ENCODE data around the gene SLC29A2. TPM values are rescaled to one million over a fixed set of nuclear protein-coding genes. Genes with fewer than 3 reads are reported as not detected.

Gene SLC29A2
- total and polyA plus RNA-seq, 2 of the 8 experiments (the other 6 are each of a cell fraction or from before 2014, with no cell fraction given), result 29.3 to 31.6 TPM

- TF ChIP-seq, protein P1, sequence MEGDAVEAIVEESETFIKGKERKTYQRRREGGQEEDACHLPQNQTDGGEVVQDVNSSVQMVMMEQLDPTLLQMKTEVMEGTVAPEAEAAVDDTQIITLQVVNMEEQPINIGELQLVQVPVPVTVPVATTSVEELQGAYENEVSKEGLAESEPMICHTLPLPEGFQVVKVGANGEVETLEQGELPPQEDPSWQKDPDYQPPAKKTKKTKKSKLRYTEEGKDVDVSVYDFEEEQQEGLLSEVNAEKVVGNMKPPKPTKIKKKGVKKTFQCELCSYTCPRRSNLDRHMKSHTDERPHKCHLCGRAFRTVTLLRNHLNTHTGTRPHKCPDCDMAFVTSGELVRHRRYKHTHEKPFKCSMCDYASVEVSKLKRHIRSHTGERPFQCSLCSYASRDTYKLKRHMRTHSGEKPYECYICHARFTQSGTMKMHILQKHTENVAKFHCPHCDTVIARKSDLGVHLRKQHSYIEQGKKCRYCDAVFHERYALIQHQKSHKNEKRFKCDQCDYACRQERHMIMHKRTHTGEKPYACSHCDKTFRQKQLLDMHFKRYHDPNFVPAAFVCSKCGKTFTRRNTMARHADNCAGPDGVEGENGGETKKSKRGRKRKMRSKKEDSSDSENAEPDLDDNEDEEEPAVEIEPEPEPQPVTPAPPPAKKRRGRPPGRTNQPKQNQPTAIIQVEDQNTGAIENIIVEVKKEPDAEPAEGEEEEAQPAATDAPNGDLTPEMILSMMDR (IDR thresholded peaks at IDR 0.05; ENCODE audit: control extremely low read depth in 1 of 3, insufficient read depth in 1 of 3, low read depth in 1 of 3, low read length in 3 of 3), result no peak
- TF ChIP-seq CTBP2 (IDR thresholded peaks at IDR 0.05; ENCODE audit: borderline replicate concordance, insufficient read depth, insufficient read length, low read length), result no peak
- no peak for TF ChIP-seq SIX5 (IDR thresholded peaks at IDR 0.05; ENCODE audit: low read depth, low read length)
- no peak for TF ChIP-seq TAF7 (optimal IDR thresholded peaks at IDR 0.05; ENCODE audit: borderline replicate concordance, low read depth, low read length)
- no peak for TF ChIP-seq EGR1 (IDR thresholded peaks at IDR 0.05; ENCODE audit: borderline replicate concordance, low read depth, low read length)
Measured at GRCh38 chr11:66334605-66335442, 36.7 kb downstream of the SLC29A2 start (continued).
